Measurements from ENCODE around the gene PKNOX2.

The PKNOX2 gene

GRCh38 chr11:125412509-125412908, 248.0 kb downstream of the PKNOX2 start:
- no peak for DNase-seq (ENCODE audit: low read depth)

DNA sequence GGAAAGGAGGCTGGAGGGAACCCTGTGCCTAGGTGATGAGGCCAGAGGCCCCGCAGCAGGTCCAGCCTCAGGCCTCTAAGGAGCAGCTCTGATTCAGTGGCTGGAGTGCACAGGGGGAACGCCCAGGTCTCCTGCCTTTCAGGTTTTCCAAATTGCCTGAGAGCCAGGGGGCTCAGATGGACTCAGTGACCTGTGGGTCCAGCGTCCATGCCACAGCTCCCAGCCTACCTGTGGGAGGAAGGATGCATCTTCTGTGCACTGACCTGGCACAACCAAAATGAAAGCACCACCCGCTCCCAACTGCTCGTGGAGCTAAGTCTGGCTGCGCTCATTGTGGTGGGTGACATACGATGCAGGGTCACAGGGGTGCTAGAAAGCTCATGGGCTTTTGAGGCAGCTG, 248.7 kb downstream of the PKNOX2 start:
- DNase-seq (ENCODE audit: low read depth), result no peak

DNA sequence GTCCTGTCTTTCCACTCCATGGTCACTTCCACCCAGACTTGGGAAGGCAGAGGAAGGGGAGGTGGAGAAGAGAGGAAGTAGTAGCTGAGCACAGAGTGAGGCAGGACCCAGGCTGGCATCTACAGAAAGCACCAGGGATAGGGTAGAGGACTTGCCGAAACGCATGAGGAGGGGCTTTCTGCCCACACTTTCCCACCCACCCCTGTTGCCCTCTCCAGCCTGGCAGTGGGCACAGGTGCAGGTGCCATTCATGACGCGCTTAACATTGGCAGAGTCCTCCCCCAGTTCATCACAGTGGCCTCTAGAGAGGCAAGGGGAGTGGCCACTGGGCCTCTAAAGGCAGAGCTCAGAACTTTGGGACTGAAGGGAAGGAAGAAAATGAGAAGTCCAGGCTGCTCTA, 249.6 kb downstream of the PKNOX2 start:
- no peak for DNase-seq (ENCODE audit: low read depth)

DNA sequence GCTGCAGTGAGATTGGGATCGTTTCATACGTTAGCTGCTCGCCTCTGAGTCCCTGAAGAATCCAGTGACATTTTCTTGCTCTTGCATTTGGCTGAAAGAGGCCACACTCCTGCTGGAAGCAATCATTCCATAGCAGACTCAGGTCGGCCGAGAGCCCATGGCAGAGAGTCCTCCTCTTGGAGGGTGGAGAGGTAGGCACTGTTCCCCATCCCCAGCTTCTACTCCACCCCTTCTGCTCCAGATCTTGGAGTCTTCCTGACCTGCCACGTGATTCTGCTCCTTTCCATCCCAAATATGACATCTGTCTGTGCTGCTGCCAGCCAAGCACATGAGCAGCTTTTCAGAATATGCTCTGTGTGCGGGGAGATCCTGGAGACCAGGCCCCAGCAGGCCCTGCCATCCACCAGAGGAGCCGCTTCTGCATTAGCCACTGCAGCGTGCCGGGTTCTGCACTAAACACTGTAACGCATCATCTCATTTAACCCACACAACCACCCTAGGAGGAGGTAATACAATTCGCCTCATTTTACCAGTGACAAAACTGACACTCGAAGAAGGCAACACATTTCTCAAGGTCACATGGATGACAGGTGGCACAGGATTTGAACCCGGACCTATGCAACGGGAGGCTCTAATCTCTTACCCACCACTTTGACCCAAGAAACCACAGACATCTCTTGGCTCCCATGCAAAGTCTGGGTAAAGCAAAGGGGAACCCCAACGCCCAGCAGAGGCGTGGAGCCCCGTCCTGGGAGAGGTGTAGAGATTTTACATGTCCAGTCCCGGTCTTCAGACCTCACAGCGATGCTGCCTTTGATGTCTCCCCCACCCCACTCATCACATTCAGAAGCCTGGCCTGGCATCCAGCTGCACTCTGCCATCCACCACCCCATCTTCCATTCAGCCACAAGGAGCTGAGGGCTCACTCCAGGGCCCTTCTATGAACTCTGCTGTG, 252.7 kb downstream of the PKNOX2 start:
- DNase-seq (ENCODE audit: low read depth), result no peak

- no peak for DNase-seq (ENCODE audit: low read depth)
Observed at GRCh38 chr11:125418396-125418795, 253.8 kb downstream of the PKNOX2 start.

DNA sequence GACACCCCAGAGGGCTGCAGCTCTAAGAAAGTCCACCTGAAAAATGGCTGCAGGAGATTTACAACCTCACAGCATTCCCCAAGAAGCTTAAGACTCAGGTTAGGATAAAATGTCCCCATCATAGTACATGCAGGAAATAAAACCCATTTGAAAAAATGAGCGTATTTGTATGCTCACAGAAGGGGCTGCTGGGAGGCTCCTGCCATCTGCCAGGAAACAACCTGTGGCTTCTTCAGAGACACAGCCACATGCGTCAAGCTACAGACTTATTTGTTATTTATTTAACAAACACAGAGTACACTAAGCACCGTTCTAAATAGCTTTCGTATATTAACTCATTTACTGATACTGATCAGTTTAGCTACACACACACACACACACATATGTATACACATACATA, 258.1 kb downstream of the PKNOX2 start:
- DNase-seq (ENCODE audit: low read depth), result no peak

GRCh38 chr11:125423247-125423849, 258.8 kb downstream of the PKNOX2 start:
- no peak for DNase-seq (ENCODE audit: low read depth)

- no peak for DNase-seq (ENCODE audit: low read depth)
Observed at GRCh38 chr11:125425601-125426000, 261.1 kb downstream of the PKNOX2 start.

DNA sequence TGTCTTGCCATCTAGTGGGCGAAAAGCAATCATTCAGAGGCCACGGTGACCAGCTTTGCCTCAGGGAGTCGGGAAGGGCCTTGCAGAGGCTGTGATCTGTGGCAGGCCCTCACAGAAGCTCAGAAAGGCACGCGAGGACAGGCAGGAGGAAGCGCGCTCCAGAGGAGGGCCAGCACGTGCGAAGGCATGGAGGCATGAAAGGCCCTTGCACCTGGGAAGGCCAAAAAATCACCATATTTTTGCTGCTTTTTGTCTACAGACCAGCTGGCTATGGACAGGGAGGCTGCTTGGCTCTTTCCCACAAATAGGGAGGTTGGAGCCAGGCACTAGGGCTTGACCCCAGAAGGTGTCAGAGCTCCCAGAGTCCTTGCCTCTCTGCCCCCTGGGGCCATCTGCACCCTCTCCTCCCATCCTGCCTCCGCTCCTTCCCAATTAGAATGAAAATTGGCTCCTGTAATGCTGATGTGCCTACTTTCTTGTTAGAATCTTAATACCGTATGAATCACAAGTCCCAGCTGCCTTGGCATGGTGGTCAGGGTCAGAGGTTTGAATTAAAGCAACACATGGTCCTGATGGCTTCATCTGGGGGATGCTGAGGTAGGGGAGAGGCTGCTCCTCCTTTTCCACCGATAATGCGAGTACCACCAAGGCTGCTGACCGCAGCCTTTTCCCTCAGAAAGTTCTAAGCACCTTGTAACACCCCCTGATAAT, 262.4 kb downstream of the PKNOX2 start:
- DNase-seq (ENCODE audit: low read depth), result no peak

DNA sequence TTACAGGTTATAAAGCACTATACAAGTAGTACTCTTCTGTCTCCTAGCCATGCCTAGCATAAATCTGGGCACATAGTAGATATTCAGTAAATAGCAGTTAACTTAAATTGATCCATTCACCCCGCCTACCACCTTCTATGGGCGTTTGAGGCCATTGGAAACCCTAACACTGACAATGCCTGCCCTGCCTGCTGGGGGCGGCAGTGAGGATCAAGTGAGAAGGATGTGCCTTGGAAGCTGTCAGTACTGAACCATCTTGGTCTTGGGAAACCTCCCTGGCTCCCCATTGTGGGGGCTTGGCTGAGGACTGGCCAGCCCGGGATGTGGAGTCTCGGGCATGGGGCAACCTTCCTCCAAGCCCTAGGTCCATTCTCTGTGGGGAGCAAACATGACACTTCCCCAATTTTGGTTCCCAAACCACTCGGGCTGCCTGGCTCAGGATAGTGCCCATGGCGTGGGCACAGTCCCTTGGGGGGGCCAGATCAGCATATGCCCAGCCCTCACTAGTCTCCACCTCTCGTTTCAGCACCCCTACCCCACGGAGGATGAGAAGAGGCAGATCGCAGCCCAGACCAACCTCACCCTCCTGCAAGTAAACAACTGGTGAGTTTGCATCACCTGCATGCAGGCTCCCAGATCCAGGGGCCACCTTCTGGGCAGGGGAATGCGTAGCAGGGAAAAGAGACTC, 264.1 kb downstream of the PKNOX2 start:
- DNase-seq (ENCODE audit: low read depth), result no peak

DNA sequence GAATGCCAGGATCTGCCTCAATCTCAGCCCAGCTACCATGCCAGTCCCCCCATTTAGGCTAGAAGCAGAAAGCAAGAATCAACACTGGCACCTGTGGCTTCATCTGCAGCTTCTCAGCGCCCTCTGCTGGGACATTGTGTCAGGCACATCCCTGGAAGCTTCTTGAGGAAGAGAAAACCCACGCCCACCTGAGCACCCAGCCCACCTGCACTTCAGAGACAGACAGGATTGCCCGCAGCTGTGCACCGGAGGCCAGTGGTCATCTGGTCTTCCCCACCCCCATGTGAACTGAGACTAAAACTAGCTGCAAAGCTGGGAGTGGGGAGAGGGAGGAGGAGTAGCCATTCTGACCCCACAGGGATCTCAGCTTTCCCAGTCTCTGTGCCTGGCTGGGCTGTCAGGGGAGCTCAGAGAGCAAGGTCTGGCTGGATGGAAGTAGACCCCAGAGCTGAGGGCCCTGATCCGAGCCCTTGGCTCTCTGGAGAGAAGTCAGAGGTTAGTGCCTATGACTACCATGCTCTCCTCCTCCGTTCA, 264.7 kb downstream of the PKNOX2 start:
- DNase-seq (ENCODE audit: low read depth), result no peak

- DNase-seq (ENCODE audit: low read depth), result no peak
Observed at GRCh38 chr11:125429807-125430678, 265.5 kb downstream of the PKNOX2 start.

- no peak for DNase-seq (ENCODE audit: low read depth)
Observed at GRCh38 chr11:125431009-125431408, 266.5 kb downstream of the PKNOX2 start.

DNA sequence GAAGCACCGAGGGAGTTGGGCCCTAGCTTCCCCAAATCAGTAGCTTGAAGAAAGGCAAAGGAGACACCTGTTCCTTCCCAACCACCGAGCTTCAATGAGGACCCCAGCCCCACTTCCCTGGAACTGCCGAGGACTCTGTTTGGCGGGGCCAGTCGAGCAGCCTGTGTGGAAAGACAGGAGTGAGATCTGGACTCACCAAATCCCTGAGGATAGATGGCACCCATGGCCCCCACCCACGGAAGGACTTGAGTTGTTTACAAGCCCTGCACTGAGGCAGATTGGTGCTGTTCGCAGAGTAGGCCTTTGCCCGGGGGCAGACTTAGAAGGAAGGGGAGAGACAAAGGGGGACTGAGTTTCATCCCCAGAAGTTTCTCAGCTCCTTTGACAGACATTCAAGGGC, 266.9 kb downstream of the PKNOX2 start:
- no peak for DNase-seq (ENCODE audit: low read depth)

- no peak for DNase-seq (ENCODE audit: low read depth)
Observed at GRCh38 chr11:125433454-125434121, 269.0 kb downstream of the PKNOX2 start.

DNA sequence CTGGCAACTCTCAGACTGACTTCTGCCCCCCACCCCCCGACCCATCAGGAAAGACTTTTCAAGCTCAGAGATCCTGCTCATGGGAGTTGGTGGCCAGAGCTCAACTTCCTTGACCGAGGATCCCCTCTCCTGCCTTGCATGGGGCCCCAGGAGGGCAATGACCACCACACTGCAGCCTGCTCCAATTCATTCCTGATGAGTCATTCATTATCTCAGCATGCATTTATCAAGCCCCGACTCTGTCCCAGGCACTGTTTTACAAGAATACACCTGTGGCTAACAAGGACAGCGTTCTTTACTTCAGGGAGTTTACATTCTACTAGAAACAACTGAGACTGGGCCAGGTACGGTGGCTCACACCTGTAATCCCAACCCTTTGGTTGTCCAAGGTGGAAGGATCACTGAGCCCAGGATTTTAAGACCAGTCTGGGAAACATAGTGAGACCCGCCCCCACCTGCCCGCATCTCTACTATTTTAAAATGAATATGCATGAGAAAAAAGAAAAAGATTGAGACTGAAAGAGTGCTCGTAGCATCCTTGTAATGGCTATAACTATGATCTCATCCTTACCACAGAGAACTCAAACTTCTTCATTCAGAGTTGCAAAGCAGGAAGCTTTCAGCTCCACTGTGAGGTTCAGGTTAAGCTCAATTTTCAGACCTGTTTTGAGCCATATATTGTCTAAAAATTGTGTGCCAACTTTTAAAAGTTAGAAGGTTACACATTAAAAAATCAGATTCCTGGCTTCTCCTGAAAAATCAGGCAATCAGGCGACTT, 271.1 kb downstream of the PKNOX2 start:
- no peak for DNase-seq (ENCODE audit: low read depth)

DNA sequence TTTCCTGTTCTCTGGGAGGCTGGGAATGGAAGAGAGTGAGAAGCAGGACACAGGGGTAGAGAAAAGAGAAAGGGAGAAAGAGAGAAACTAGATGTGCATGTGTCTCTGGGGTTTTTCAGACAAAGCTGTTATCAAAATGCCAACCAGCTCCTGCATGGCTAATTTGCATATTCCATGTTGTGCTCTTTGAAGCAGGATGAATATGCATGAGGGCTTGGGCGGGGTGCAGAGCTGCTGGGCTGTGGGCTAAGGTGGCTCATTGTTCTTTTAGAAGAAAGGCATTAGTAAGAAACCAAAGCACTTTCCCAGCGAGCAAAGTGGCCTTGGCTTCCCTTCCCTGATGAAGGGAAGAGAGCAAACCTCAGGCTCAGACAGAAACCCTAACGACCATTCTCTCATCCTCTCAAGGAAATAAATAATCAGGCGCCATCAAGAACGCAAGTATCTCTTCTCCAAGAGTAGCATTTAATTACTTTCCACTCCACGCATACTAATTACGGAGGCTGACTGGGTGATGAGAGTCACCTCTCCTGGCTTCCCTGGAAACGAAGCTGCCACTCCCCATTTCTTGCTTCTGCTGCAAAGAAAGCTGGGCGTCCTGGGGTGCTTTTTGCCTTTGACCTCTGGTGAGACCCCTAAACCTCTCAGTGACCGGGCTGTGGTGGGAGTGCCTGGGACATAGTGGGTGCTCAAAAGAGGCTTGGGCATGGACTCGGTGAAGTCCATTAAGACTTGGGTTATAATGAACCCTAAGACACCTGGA, 277.3 kb downstream of the PKNOX2 start:
- DNase-seq (ENCODE audit: low read depth), result no peak

DNA sequence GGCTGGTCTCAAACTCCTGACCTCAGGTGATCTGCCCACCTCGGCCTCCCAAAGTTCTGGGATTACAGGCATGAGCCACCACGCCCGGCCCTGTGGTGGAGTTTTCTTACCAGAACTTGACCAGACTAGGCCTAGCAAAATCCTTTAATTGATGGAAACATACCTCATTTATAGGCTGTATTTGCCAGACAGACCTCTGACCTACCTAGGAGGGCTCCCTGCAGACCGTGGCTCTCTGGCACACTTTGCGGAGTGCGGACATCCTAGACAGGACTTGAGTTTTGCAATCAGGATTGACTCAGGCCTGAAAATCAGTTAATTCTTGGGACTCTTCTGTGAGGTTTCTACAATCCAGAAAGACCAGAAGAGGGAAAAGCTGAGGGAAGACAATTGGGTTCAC, 278.4 kb downstream of the PKNOX2 start:
- no peak for DNase-seq (ENCODE audit: low read depth)

GRCh38 chr11:125443767-125444311, 279.3 kb downstream of the PKNOX2 start:
- DNase-seq (ENCODE audit: low read depth), result no peak
